GM19043 (cell line): ENCODE results near the gene SHCBP1L.
"Not testable (repeated sequence)": the region's sequence is repeated elsewhere in the genome, so short reads cannot be mapped to it uniquely, and the experiment has no call there.

Source experiments
- ATAC-seq: cut with Tn5 transposase; IDR thresholded peaks from one replicate; pipeline ENCODE4 v1.9.1; 2021; ENCODE audit warnings: low read depth; ENCODE audit not compliant: unreplicated experiment

Gene SHCBP1L

DNA sequence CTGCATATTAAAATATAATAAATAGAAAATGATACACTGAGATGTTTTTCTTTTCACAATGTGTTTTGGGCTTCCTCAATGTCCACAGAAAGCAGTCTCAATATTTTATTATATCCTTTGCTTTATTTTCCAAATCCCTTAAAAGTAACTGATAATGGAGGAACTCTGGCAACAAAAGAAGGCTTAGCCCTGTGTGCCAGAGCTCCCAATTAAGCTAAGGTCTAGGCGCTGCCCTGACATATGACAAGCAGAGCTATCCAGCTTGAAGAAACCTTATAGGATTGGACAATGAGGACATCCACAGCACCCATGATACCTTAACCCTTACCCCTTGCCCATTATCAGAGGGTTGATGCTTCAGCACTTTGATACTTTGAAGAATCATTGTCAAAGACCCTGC is 12.9 kb upstream of the SHCBP1L start:
- no peak for ATAC-seq

DNA sequence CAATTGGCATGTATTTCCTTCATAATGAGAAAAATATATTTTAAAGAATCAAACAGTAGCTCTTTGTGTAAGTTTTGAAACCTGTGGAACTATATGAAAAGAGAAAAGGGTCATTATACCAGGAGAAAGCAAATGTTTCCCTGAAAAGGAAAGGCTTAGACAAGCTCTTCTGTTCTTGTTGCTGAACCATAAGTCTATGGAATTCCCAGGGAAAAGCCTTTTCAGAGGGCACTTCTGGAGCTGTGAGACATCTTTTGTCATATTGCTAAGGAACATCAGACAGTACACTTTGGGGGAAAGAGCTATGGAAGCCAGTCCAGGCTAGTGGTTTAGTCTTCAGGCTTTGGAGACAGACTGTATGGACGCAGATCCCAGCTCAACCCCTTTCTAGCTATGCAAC is 12.1 kb upstream of the SHCBP1L start:
- no peak for ATAC-seq

DNA sequence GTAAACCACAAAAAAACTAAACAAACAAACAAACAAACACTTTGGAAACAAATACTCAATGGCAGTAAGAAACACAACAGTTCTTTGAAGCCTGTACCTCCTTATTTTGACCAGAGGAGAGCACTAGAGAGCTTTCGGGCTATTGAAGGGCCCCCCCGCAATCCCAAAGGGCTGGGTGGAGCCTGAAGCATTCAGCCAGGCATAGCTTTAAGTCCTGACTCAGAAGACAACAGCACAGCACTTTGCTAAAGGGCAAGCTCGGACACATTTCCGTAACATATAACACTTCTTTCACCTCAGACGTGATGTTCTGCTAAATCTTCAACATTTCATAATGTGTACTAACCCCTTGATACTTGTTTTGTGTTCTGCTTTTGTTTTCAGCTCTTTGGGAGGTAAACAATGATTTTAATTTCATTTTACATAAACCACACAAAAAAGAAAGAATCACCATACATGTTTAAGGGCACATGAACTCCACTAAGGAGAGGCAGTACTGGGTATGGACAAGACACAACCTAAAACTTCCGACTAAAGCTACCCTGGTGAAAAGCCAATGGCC is 9.7 kb upstream of the SHCBP1L start:
- peak; percentile 99 for ATAC-seq

DNA sequence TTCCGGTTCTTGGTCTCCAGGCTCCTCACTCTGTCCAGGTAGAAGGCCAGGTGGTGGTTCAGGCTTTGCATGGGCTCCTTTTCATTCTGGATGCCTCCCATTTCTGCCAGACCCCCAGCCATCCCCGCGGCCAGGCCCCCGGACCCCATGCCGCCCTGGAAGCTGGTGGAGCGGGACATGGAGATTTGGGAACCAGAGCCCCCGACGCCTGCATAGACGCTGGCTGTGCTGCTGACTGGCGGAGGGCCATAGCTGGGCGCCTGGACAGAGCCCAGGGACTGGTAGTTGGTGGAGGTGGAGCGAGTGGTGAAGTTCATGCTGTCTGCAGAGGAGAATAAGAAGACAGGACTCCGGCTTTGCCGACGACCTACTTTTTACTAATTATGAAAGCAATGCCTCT is 7.1 kb upstream of the SHCBP1L start:
- no peak for ATAC-seq

DNA sequence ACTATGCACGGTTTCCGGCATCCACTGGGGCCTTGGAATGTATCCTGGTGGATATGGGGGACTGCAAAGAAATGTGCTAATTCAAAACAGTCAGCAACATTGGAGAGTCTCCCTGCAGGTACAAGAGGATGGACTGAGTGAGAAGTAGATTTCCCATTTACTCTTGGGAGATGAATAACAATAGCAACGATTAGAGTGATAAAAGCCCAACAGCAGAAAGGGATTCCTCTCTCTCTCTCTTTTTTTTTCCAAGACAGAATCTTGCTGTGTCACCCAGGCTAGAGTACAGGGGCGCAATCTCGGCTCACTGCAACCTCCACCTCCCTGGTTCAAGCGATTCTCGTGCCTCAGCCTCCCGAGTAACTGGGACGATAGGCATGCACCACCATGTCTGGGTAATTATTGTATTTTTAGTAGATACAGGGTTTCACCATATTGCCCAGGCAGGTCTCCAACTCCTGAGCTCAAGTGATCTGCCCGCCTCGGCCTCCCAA is 5.0 kb upstream of the SHCBP1L start:
- no peak for ATAC-seq

DNA sequence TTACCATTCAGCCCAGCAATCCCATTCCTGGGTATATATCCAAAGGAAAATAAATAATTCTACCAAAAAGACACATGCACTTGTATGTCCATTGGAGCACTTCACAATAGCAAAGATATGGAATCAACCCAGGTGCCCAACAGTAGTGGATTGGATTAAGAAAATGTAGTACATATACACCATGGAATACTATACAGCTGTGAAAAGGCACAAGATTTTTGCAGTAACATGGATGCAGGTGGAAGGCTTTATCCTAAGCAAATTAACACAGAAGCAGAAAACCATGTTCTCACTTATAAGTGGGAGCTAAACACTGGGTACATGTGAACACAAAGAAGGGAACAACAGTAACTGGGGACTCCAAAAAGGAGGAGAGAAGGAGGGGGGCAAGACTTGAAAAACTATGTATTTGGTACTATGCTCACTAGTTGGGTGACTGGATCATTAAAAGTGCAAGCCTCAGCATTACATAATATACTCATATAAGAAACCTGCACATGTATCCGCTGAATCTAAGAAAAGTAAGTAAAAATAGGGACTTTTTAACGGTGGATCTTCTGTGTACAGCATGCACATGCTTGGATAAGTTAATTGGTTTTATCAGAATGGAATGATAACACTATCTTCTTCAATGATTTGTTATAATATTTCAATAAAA is 3.9 kb upstream of the SHCBP1L start:
- no peak for ATAC-seq

DNA sequence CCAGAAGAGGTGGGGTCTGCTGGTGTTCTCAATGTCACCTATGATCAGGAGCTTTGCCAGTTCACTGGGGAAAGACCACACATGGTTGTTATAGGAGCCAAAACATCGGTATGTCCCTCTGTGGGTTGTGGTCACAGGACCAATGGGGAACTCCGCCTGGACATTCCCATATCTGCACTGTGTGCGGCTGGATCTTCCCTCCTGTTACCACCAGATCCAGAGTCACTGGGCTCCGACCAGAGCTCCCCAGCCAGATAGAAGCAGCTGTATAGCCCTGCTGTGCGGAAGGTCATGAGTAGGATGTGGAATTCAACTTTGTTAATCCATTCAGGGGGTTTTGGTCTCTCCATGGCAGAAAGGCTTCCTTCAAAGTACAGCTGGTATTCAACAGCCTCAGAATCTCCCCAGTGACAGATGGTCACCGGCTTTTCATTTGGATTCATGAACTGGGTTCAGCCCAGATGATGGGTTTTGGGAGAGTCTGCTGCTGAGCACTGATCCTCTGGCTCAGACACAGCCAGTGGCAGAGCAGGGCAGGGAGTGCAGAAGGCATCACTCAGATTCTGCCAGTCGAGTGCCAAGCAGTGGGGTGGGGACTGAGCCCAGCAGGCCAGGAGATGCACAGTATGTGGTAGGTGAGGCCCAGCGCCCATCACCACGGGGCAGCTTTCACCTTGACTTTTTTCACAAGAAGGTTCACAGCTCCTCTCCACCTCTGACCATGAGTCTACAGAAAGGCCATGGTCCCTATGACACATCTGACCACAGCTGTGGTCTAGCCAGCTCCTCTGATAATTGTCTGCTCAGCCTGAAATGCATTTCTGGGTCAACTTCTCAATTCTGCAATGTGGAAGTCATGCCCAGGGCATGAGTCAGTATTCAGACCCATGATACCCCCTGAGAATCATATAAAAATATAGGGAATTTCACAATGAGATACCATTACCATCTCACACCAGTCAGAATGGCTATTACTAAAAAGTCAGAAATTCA is 2.9 kb upstream of the SHCBP1L start:
- ATAC-seq, result no peak

DNA sequence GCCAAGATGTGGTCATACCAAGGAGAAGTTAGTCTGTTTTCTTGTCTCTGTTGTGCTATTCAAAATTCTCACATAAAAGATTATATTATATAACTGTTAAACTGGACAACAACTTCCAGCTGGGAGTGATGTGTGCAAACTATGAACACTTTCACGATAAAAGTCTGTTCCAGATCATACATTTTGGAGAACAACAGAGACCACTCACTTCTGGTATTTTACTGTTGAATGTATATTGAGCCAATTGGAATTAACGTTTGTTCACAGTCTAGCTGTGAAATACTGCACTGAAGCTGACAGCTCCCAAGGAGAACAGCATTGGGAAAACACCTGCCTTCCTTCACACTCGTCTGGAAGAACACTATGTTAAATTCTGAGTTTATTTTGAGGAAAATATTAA is 860 bp upstream of the SHCBP1L start:
- no peak for ATAC-seq

DNA sequence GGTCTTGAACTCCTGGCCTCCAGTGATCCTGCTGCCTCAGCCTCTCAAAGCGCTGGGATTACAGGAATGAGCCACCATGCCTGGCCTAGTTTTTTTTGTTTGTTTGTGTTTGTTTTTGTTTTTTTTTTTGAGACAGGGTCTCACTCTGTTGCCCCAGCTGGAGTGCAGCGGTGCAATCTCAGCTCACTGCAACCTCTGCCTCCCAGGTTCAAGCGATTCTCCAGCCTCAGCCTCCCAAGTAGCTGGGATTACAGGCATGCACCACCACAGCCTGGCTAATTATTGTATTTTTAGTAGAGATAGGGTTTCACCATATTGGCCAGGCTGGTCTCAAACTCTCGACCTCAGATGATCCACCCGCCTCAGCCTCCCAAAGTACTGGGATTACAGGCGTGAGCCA is 9.6 kb downstream of the SHCBP1L start:
- not testable (repeated sequence) for ATAC-seq

DNA sequence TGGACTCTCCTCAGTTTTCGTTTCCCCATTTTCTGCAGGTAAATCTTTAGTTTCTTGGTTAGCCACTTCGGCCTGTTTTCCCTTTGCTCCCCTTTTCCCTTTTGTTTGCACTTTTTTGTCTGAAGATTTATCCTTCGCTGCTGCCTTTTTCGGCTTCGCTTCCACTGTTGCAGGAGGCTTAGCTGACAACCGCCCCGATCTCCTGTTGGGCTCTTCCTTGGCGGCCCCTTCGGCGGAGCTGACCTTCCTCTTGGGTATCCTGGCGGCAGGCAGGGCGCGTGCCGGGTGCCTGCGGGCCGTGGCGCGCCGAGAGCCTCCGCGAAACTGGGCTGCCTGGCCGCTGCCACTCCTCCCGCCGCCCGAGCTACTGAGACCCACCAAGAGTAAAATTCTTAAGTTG is 10.8 kb downstream of the SHCBP1L start:
- ATAC-seq, result not testable (repeated sequence)

DNA sequence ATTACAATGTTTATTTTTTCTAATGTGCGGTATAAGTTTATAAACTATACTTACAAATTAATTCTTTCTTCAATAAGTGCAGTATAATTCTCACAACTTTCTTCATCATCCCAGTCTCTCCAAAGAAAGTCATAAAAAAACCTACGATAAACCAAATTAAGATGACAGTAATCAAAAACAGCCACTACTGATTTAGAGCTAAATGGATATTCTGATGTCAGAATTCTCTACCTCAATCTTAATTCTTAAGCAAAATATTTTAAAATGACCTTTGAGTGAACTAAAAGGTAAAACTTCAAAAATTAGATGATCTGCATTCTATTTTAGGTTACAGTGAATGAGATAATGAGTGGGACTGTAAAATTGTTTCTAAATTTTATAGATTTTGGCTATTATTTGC is 13.6 kb downstream of the SHCBP1L start:
- no peak for ATAC-seq

DNA sequence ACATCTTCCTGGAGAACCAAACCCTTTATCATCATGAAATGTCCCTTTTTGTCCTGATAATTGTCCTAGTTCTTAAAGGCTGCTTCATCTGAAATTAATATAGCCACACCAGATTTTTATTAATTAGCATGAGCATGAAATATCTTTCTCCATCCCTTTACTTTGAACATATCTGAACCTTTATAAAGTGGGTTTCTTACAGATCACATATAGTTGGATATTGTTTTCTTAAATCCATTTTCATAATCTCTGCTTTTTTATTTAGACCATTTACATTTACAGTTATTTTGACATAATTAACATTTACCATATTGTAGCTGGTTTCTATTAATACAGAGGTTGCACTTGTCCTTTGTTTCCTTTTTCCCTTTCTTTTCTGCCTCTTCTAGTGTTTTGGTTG is 17.2 kb downstream of the SHCBP1L start:
- ATAC-seq, result no peak

DNA sequence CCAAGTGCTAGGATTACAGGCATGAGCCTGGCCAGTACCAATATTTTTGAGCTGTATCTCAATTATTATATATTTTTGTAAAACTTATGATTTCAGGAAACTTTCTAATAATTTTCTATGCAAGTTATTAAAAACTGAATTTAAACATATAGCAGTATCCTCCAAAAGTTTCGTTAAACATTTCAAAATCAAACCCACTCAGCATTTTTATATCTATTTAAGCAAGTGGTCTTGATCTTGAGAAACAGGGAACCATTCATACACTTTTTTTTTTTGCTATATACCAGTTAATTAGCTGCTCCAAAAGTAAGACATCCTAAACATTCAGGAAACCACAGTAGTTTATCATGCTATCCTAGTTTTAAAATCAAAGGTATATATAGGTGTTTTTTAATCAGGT is 22.0 kb downstream of the SHCBP1L start:
- ATAC-seq, result no peak

DNA sequence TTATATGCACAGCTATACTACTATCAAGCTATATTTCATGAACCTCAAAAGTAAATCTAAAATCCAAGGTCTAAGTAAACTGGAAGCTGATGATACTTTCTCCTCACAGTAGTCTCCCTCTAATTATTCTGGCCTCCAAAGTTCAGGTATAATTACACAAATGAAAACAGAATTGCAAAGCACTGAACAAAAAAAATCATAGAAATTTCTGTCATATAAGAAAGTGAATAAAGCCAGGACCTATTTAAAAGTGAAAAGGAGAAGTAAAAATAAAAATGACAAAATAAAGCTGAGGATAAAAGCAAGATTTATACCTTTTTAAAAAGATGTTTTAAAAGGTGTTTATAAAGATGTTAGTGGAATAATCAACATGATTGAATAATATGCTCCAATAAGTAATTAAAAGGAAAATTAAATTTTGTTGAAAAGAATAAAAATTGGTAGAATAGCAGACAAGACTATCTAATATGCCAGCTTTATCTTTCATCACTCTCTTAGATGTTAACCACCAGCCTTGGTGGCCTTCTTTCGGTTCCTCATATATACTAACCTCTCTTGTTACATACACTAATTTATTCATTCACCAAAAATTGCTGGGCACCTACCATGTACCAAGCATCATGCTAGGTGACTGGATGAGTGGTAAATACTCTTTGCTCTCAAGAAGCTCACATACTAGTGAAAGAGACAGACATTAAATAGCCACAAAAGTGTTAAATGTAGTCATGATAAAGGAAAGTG is 25.1 kb downstream of the SHCBP1L start:
- peak; percentile 68 for ATAC-seq

DNA sequence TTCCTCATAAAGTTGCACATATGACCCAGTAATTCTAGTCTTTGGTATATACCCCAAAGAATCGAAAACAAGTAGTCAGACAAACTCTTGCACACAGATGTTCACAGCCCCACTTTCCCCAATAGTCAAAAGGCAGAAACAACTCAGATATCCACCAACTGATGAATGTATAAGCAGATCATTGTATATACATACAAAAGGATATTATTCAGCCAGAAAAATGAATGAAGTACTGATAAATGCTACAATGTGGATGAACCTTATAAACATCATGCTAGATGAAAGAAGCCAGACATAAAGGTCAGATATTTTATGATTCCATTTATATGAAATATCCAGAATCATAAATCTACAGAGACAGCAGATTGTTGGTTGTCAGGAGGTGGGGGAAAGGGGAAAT is 27.3 kb downstream of the SHCBP1L start:
- ATAC-seq, result no peak

DNA sequence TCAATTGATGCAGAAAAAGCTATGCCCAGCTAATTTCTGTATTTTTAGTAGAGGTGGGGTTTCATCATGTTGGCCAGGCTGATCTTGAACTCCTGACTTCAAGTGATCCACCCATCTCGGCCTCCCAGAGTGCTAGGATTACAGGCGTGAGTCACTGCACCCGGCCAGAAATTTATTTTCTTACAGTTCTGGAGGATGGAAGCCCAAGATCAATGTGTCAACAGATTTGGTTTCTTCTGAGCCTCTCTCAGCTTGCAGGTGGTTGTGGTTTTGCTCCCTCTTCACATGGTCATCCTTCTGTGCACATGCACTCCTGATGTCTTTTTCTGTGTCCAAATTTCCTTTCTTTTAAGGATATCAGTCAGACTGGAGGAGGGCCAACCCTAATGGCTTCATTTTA is 35.6 kb downstream of the SHCBP1L start:
- ATAC-seq, result no peak

DNA sequence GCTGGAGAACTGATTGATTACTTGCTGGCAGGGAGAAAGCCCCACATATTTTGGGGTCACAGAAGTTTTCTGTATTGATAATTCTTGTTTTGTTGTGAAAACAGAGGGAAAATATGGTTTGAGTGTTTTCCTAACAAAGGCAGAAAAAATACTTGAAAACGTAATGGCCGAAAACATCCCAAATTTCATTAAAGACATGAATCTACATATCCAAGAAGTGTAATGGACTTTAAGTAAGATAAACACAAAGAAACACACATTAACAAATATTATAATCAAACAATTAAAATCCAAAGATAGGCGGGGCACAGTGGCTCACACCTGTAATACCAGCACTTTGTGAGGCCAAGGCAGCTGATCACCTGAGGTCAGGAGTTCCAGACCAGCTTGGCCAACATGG is 39.6 kb downstream of the SHCBP1L start:
- ATAC-seq, result no peak

DNA sequence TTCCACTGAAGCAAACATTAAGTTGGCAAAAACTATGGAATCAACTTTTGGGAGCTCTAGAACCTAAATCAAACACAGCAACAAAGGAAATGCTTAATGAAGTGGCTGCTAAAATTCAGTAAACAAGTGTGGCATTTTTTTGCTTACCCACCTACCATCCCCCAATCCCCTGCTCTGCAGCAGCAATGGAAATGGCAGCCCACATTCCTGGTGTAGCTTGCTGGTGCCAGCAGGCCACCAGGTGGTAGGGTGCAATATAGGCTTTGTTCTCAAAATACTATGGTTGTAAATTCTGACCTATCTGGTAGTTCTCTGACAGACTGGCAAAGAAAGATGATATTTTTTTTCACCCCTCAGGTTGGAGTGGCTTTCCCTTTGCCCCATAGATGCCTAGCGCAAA is 42.8 kb downstream of the SHCBP1L start:
- no peak for ATAC-seq

DNA sequence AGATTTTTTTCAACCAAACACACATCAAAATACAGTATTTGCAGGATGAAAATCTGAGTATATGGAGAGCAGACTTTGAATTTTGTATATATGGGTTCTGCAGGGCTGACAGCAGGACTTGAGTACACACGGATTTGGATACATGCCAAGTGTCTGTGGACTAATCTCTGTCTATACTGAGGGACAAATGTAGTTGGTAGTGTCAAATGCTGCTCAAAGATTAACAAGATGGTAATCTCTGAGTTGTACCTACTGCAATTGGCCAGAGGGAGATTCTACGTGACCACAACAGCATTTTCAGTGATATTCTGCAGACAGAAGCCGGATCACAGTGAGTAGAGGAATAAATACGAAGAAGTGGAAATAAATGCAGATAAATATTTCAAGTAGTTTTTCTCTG is 43.4 kb downstream of the SHCBP1L start:
- no peak for ATAC-seq

DNA sequence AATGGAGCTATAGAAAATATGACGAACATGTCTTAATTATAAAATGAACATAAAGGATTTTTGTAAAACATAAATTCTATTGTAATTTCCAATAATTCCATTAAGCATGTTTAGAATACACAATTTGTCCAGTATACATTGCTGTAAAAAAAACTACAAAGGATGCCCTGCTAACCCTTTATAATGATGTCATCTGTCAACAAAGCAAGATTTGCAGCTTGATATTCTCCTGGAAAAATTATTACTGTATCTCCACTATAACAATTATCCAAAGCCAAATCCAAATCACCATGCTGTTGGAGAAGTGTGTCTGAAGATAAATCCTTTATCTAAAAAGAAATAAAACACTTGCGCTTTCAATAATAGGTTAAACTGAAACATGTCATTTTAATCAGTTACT is 47.6 kb downstream of the SHCBP1L start:
- ATAC-seq, result no peak

DNA sequence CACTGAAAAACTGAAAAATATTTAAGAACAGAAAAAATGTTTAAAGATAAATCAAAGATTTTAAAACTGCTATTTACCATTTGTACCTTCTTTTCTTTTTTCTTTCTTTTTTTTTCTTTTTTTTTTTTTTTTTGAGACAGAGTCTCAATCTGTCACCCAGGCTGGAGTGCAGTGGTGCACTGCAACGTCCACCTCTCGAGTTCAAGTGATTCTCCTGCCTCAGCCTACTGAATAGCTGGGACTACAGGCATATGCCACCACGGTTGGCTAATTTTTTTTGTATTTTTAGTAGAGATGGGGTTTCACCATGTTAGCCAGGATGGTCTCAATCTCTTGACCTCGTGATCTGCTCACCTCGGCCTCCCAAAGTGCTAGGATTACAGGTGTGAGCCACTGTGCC is 51.0 kb downstream of the SHCBP1L start:
- not testable (repeated sequence) for ATAC-seq
